Heart left ventricle (tissue), 16 donors: Measurements from ENCODE around the gene KRTAP2-3. TPM values are rescaled to one million over a fixed set of nuclear protein-coding genes. Genes with fewer than 3 reads are reported as not detected.
"Not testable (repeated sequence)": the region's sequence is repeated elsewhere in the genome, so short reads cannot be mapped to it uniquely, and the experiment has no call there.

Experiments used
- ATAC-seq, 4 donors: fragments of 200-7000 bp; cut with Tn5 transposase; one replicate each; pipeline ENCODE4 v1.9.1; 2020 to 2022; ENCODE audit warnings: moderate library complexity in 4 of 4, mild to moderate bottlenecking in 3 of 4, moderate number of reproducible peaks in 1 of 4
- DNase-seq, 5 donors: peaks; one replicate each; pipeline ENCODE4 v3.0.0-alpha.2; 2020
- H3K27ac ChIP-seq, 12 donors: fragments of 200-600 bp; sonication (generic) in 4 of 12; one replicate each; pipeline versions ENCODE4 v1.5.0 to v1.8.0; 2016 to 2022; ENCODE audit warnings: mild to moderate bottlenecking in 2 of 12
- H3K27me3 ChIP-seq, 9 donors: fragments of 200-600 bp; sonication (generic) in 2 of 9; one replicate each; pipeline versions ENCODE4 v1.5.1 to v1.8.0; 2016 to 2022; ENCODE audit warnings: mild to moderate bottlenecking in 3 of 9
- H3K36me3 ChIP-seq, 9 donors: fragments of 200-600 bp; sonication (generic) in 2 of 9; one replicate each; pipeline versions ENCODE4 v1.5.0 to v1.8.0; 2018 to 2022; ENCODE audit warnings: mild to moderate bottlenecking in 2 of 9
- H3K4me1 ChIP-seq, 12 donors: fragments of 200-600 bp; sonication (generic) in 4 of 12; one replicate each; pipeline versions ENCODE4 v1.5.0 to v1.8.0; 2016 to 2022; ENCODE audit warnings: mild to moderate bottlenecking in 3 of 12
- H3K4me3 ChIP-seq, 12 donors: fragments of 200-600 bp; sonication (generic) in 4 of 12; one replicate each; pipeline versions ENCODE4 v1.5.0 to v1.8.0; 2017 to 2022; ENCODE audit warnings: mild to moderate bottlenecking in 9 of 12, moderate library complexity in 4 of 12
- H3K9me3 ChIP-seq, 12 donors: fragments of 200-600 bp; sonication (generic) in 4 of 12; one replicate each; pipeline versions ENCODE4 v1.5.0 to v1.8.0; 2016 to 2022; ENCODE audit warnings: mild to moderate bottlenecking in 1 of 12
- POLR2A ChIP-seq, 2 donors: fragments of 450-650 bp; IDR thresholded peaks; one replicate each; pipeline ENCODE4 v1.6.1; 2017; ENCODE audit warnings: antibody characterized with exemption in 2 of 2, mild to moderate bottlenecking in 2 of 2, moderate library complexity in 2 of 2
- WGBS, 4 donors: extraction: QIAGEN DNeasy Blood & Tissue Kit in 2 of 4; methylation state at CpG; one replicate each; pipeline versions ENCODE4 v1.1.5 to v1.1.7; 2013 to 2018; 5-methylcytosine and 5-hydroxymethylcytosine counted together
- intact Hi-C, 10 donors: fragments of 100-400 bp; cut with DNase I; formaldehyde crosslinking; loops; one replicate each; pipeline versions ENCODE4 v1.11.1 to v1.14.2; 2022
- polyA plus RNA-seq, 2 donors: library from polyadenylated mRNA; stranded (reverse); fragments of 200-250 nt; gene quantifications; one replicate each; pipeline ENCODE4 v1.2.3, GENCODE V29; 2013
- total RNA-seq, 9 donors: library from RNA; depleted of rRNA in 2 of 9; stranded (reverse); fragments of >200 nt in 2 of 9; fragmentation: NEBNext Ultra II Directional in 3 of 9; extraction: Animal tissue kit (Norgen Biotek cat#: 25700) in 3 of 9; gene quantifications; one replicate each; pipeline versions ENCODE4 v1.1.0 to v1.2.4, GENCODE V29; 2016 to 2023
- TF ChIP-seq, protein P1 (sequence below), 12 donors: fragments of 200-600 bp; sonication (generic) in 4 of 12; IDR thresholded peaks; one replicate each; pipeline versions ENCODE4 v1.5.0 to v1.8.0; 2018 to 2022; ENCODE audit warnings: antibody characterized with exemption in 12 of 12, mild to moderate bottlenecking in 5 of 12
- donor health status: ischemic (EF 13 %, LVEDD 7.1; RV severe dilation, severe dysfunction).
- donor health status: healthy with polysubstance abuse.
- donor health status: DM: no; HTN: yes; CAD: no.
- donor health status: DM: no; HTN: no; CAD: no.
- donor health status: ischemic (EF 25% LVEDD 6.9; RV normal size, moderate dysfunction).
- donor health status: ischemic (EF 25% LVEDD 5.7; RV mildly dilated, moderate dysfunction).
- donor health status: healthy.
- donor health status: DM: yes; HTN: yes; CAD: no.
- donor health status: ischemic (EF 35%, LVEDD 5.7; RV mildly dilated, moderate dysfunction).
- donor health status: nonischemic (EF 11% LVEDD 7.7; RV severe dilation, severe dysfunction).
- donor health status: DM: yes; HTN: yes; CAD: no.
- donor health status: PGD.
- donor health status: ischemic (EF 29% LVEDD 5.4; RV normal size, mild dysfunction).
- donor health status: nonischemic (EF 23%, LVEDD 6.1; RV moderate dilation, normal function).

The KRTAP2-3 gene
- total and polyA plus RNA-seq, 11 donors = not detected

DNA sequence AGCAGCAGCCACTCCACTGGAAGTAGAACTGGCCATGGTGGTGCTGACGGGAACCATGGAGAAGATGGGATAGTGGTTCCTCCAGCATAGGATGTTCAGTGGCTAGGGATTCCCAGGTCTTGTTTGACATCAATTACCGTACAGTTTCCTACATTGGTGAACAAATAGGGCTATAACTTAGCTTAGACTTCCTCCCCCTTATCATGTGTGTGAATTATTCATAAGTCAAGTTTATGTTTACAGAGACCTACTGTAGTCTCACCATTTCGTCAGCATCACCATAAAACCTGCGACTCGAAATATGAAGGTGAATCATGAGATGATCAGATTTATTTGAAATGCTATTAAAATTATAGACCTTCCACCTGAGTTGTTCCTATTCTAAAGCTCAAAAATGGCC, 1.2 kb downstream of the KRTAP2-3 start:
- intact Hi-C loops = no loop called here
- Histone ChIP-seq H3K27ac (no peak overlapping the region), H3K4me1 (no peaks in the 10 kb centered on the region), H3K36me3 (no peaks in the 10 kb centered on the region), H3K27me3 (peaks cover 0 to 58% (median 27%) of the 10 kb centered on the region in 9 donors), H3K4me3 (no peak overlapping the region), H3K9me3 (peaks cover 0 to 6% (median 0%) of the 10 kb centered on the region in 12 donors)
- DNase-seq (no peak), ATAC-seq (no peak)
- TF ChIP-seq POLR2A (IDR thresholded peaks at IDR 0.05) = no peak
- 80 to 89% (median 83%) methylated on average over 5 of the region's 5 CpGs for WGBS, 4 donors

DNA sequence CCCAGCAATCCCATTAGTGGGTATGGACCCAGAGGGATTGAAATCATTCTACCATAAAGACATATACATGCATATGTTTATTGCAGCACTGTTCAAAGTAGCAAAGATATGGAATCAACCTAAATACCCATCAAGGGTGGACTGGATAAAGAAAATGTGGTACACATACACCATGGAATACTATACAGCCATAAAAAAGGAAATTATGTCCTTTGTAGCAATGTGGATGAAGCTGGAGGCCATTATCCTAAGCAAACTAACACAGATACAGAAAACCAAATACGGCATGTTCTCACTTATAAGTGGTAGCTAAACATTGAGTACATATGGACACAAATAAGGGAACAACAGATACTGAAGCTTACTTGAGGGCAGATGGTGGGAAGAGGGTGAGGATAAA, 2.4 kb downstream of the KRTAP2-3 start:
- no peaks in the 10 kb centered on the region for H3K4me1 ChIP-seq
- DNase-seq (no peak), ATAC-seq (no peak)
- TF ChIP-seq, protein P1, sequence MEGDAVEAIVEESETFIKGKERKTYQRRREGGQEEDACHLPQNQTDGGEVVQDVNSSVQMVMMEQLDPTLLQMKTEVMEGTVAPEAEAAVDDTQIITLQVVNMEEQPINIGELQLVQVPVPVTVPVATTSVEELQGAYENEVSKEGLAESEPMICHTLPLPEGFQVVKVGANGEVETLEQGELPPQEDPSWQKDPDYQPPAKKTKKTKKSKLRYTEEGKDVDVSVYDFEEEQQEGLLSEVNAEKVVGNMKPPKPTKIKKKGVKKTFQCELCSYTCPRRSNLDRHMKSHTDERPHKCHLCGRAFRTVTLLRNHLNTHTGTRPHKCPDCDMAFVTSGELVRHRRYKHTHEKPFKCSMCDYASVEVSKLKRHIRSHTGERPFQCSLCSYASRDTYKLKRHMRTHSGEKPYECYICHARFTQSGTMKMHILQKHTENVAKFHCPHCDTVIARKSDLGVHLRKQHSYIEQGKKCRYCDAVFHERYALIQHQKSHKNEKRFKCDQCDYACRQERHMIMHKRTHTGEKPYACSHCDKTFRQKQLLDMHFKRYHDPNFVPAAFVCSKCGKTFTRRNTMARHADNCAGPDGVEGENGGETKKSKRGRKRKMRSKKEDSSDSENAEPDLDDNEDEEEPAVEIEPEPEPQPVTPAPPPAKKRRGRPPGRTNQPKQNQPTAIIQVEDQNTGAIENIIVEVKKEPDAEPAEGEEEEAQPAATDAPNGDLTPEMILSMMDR (IDR thresholded peaks at IDR 0.05) = no peak
- TF ChIP-seq POLR2A (IDR thresholded peaks at IDR 0.05) = no peak
- WGBS, 4 donors = 88 to 95% (median 92%) methylated on average over 1 of the region's 1 CpG
- no peaks in the 10 kb centered on the region for H3K36me3 ChIP-seq
- intact Hi-C loops = no loop called here
- H3K27me3 ChIP-seq = peaks cover 0 to 54% (median 27%) of the 10 kb centered on the region in 9 donors
- no peak overlapping the region for H3K4me3 ChIP-seq
- peaks cover 0 to 12% (median 2%) of the 10 kb centered on the region in 12 donors for H3K9me3 ChIP-seq
- no peak overlapping the region for H3K27ac ChIP-seq

DNA sequence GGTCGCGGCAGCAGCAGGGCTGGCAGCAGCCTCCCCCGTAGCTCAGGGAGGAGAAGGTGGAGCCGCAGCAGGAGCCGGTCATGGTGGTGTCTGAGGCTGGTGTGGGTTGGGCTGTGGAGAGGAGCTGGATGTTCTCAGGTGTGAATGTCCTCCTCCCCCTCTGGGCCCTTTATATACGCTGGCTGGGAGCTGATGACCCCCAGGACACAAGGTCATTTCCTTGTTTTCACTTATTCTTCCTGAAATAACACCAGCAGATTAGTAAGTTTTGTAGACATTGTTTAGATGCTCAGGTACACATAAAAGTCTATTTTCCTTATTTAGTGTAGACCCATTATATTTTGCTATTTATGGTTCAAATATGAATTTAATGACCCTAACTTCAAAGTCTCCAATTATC, 4.8 kb downstream of the KRTAP2-3 start, which contains the start of gene KRTAP2-2:
KRTAP2-2 (minus strand) TSS at position 101 of the 400 bp plus-strand sequence; CDS start at position 82, 19 bp downstream.
- peaks cover 0 to 12% (median 2%) of the 10 kb centered on the region in 12 donors for H3K9me3 ChIP-seq
- ATAC-seq, DNase-seq, H3K27ac ChIP-seq, intact Hi-C loops, H3K4me3 ChIP-seq, H3K36me3 ChIP-seq, H3K4me1 ChIP-seq: not testable (repeated sequence)
- peaks cover 0 to 44% (median 22%) of the 10 kb centered on the region in 9 donors for H3K27me3 ChIP-seq
- WGBS, 4 donors = 14 to 47% (median 26%) methylated on average over 1 of the region's 6 CpGs

DNA sequence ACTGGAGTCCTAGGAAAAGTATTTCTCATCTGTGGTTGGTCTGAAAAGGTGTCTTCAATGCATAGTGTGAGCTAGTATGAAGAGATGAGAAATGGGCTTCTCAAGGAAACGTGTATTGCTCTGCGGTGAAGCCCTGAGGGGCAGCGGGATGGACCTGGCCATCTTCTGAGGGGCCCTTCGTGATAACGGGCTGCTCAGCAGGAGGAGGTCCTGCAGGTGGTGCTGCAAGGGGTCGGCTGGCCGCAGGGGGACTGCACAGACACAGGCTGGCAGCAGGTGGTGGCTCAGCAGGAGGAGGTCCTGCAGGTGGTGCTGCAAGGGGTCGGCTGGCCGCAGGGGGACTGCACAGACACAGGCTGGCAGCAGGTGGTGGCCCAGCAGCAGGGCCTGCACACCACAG, 5.4 kb downstream of the KRTAP2-3 start:
- 60 to 73% (median 63%) methylated on average over 7 to 9 of the region's 9 CpGs for WGBS, 4 donors
- H3K4me1 ChIP-seq, H3K27ac ChIP-seq, intact Hi-C loops, DNase-seq, ATAC-seq, H3K4me3 ChIP-seq, H3K36me3 ChIP-seq: not testable (repeated sequence)
- Histone ChIP-seq H3K27me3 (peaks cover 0 to 47% (median 20%) of the 10 kb centered on the region in 9 donors), H3K9me3 (peaks cover 0 to 12% (median 2%) of the 10 kb centered on the region in 12 donors)

DNA sequence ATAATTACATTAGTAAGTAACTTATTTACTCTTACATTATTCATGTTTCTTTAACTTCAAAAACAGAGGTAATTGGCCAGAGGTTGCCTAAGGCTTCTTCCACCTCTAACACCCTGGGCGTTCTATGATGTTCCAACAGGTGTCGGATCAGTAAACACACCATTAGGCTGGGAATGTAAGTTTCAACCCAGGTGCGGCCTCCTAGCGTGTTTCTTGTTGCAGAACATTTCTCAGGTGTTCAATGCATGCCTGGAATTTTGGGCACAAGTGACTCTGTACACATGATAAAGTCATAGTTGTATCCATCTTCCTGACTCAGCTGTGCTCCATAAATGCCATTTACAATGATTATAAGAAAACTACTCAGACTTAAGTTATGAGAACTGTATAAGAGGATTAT, 5.9 kb downstream of the KRTAP2-3 start:
- Histone ChIP-seq H3K36me3 (no peaks in the 10 kb centered on the region), H3K9me3 (peaks cover 0 to 12% (median 2%) of the 10 kb centered on the region in 12 donors), H3K4me3 (no peak overlapping the region), H3K27me3 (peaks cover 0 to 45% (median 17%) of the 10 kb centered on the region in 9 donors), H3K4me1 (no peaks in the 10 kb centered on the region), H3K27ac (no peak overlapping the region)
- 84 to 90% (median 88%) methylated on average over 4 of the region's 4 CpGs for WGBS, 4 donors
- ATAC-seq = no peak
- intact Hi-C loops = no loop called here
- no peak for TF ChIP-seq POLR2A (IDR thresholded peaks at IDR 0.05)
- TF ChIP-seq, protein P1 (IDR thresholded peaks at IDR 0.05) = no peak
- no peak for DNase-seq

DNA sequence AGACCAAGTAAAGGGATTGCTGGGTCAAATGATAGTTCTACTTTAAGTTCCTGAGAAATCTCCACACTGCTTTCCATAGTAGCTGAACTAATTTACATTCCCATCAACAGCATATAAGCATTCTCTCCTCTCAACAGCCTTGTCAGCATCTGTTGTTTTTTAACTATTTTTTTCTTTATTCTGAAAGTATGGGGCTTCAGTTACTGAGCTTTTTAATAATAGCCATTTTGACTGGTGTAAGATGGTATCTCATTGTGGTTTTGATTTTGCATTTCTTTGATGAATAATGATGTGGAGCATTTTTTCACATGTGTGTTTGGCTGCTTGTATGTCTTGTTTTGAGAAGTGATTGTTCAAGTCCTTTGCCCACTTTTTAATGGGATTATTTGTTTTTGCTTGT, 7.3 kb downstream of the KRTAP2-3 start:
- ATAC-seq = no peak
- intact Hi-C loops = no loop called here
- H3K36me3 ChIP-seq = no peaks in the 10 kb centered on the region
- no peak overlapping the region for H3K4me3 ChIP-seq
- peaks cover 0 to 45% (median 19%) of the 10 kb centered on the region in 9 donors for H3K27me3 ChIP-seq
- no peaks in the 10 kb centered on the region for H3K4me1 ChIP-seq
- no peak for DNase-seq
- TF ChIP-seq, protein P1 (IDR thresholded peaks at IDR 0.05) = no peak
- TF ChIP-seq POLR2A (IDR thresholded peaks at IDR 0.05) = no peak
- peaks cover 0 to 11% (median 1%) of the 10 kb centered on the region in 12 donors for H3K9me3 ChIP-seq
- no peak overlapping the region for H3K27ac ChIP-seq
